Measurements from ENCODE around the gene WIF1. TPM values are rescaled to one million over a fixed set of nuclear protein-coding genes. Genes with fewer than 3 reads are reported as not detected.

The WIF1 gene
- total RNA-seq, 2 experiments from 2014 or later: not detected

GRCh38 chr12:65081496-65081895 lies 39.6 kb downstream of the WIF1 start:
- Histone ChIP-seq H3K9me3 (ENCODE audit: control insufficient read depth in 1 of 2, insufficient read depth in 1 of 2, low read length in 2 of 2) (no peaks in the 10 kb centered on the region), H3K4me3 (ENCODE audit: low read length) (no peak overlapping the region), H3K27me3 (ENCODE audit: control insufficient read depth in 1 of 2, insufficient read depth in 2 of 2, low read length in 2 of 2) (peaks cover 4 to 22% of the 10 kb centered on the region in 2 experiments), H3K27ac (ENCODE audit: low read depth in 1 of 2, low read length in 2 of 2) (no peak overlapping the region), H3K4me1 (ENCODE audit: insufficient read depth, low read length) (no peaks in the 10 kb centered on the region), H3K36me3 (ENCODE audit: insufficient read depth, low read length) (no peaks in the 10 kb centered on the region)
- H3K27ac Mint-ChIP-seq: no peak overlapping the region
- H3K9me3 Mint-ChIP-seq: no peaks in the 10 kb centered on the region
- ATAC-seq (ENCODE audit: poor library complexity) (no peak), DNase-seq (no peak)
- H3K27me3 Mint-ChIP-seq: peaks cover 52% of the 10 kb centered on the region
- CTCF ChIA-PET: no interaction called here
- POLR2A ChIA-PET: no interaction called here
- H3K36me3 Mint-ChIP-seq (ENCODE audit: low read depth): no peaks in the 10 kb centered on the region
- no peaks in the 10 kb centered on the region for H3K4me1 Mint-ChIP-seq (ENCODE audit: low read depth)
- intact Hi-C loops (cut with DNase I, micrococcal nuclease): no loop called here
- no peak for TF ChIP-seq CTCF (IDR thresholded peaks at IDR 0.05)
- H3K4me3 Mint-ChIP-seq: no peak overlapping the region

DNA sequence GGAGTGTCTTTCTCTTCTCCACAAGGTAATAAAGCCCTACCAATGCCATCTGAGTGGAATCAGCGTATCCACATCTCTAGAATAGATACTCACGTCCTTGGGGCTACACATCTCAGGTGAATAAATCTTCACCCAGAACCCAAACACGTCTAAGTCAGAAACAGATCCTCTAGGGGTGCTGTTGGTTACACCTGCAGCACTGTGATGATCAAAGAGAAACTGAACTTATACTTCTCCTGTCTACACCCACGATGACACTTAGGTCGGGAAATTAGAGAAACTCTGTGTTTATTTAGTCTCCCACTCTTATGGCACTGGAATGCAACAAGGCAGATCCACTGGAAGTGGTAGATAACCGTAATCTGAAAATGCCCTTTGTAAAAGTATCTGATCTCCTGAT lies 46.2 kb downstream of the WIF1 start:
- Histone ChIP-seq H3K27ac (ENCODE audit: low read depth in 1 of 2, low read length in 2 of 2) (no peak overlapping the region), H3K4me1 (ENCODE audit: insufficient read depth, low read length) (no peaks in the 10 kb centered on the region), H3K27me3 (ENCODE audit: control insufficient read depth in 1 of 2, insufficient read depth in 2 of 2, low read length in 2 of 2) (peaks cover 4 to 6% of the 10 kb centered on the region in 2 experiments), H3K9me3 (ENCODE audit: control insufficient read depth in 1 of 2, insufficient read depth in 1 of 2, low read length in 2 of 2) (no peaks in the 10 kb centered on the region), H3K4me3 (ENCODE audit: low read length) (no peak overlapping the region), H3K36me3 (ENCODE audit: insufficient read depth, low read length) (no peaks in the 10 kb centered on the region)
- Mint-ChIP-seq H3K36me3 (ENCODE audit: low read depth) (no peaks in the 10 kb centered on the region), H3K4me1 (ENCODE audit: low read depth) (no peaks in the 10 kb centered on the region), H3K27me3 (peaks cover 48% of the 10 kb centered on the region), H3K27ac (no peak overlapping the region), H3K9me3 (no peaks in the 10 kb centered on the region), H3K4me3 (no peak overlapping the region)
- no peak for ATAC-seq (ENCODE audit: poor library complexity)
- DNase-seq: no peak
- intact Hi-C loops (cut with DNase I, micrococcal nuclease): no loop called here
- CTCF ChIA-PET: no interaction called here
- POLR2A ChIA-PET: no interaction called here
- no peak for TF ChIP-seq CTCF (IDR thresholded peaks at IDR 0.05)

- no peak for DNase-seq
- TF ChIP-seq CTCF (IDR thresholded peaks at IDR 0.05): no peak
- no peaks in the 10 kb centered on the region for H3K4me1 Mint-ChIP-seq (ENCODE audit: low read depth)
- CTCF ChIA-PET: no interaction called here
- H3K4me3 Mint-ChIP-seq: no peak overlapping the region
- H3K4me3 ChIP-seq (ENCODE audit: low read length): no peak overlapping the region
- no peaks in the 10 kb centered on the region for H3K4me1 ChIP-seq (ENCODE audit: insufficient read depth, low read length)
- no peaks in the 10 kb centered on the region for H3K9me3 Mint-ChIP-seq
- no peaks in the 10 kb centered on the region for H3K36me3 Mint-ChIP-seq (ENCODE audit: low read depth)
- no peak overlapping the region for H3K27ac ChIP-seq (ENCODE audit: low read depth in 1 of 2, low read length in 2 of 2)
- intact Hi-C loops (cut with DNase I, micrococcal nuclease): no loop called here
- no peak for ATAC-seq (ENCODE audit: poor library complexity)
- no peaks in the 10 kb centered on the region for H3K36me3 ChIP-seq (ENCODE audit: insufficient read depth, low read length)
- peaks cover 43% of the 10 kb centered on the region for H3K27me3 Mint-ChIP-seq
- peaks cover 0 to 11% of the 10 kb centered on the region in 2 experiments for H3K27me3 ChIP-seq (ENCODE audit: control insufficient read depth in 1 of 2, insufficient read depth in 2 of 2, low read length in 2 of 2)
- POLR2A ChIA-PET: no interaction called here
- H3K9me3 ChIP-seq (ENCODE audit: control insufficient read depth in 1 of 2, insufficient read depth in 1 of 2, low read length in 2 of 2): no peaks in the 10 kb centered on the region
- no peak overlapping the region for H3K27ac Mint-ChIP-seq
Observed at GRCh38 chr12:65069336-65069735, 51.8 kb downstream of the WIF1 start.

Data from CD4-positive, alpha-beta T cell (primary cell).